ENCODE measurements around the gene DAPK1.

Gene DAPK1

GRCh38 chr9:87662808-87663528 lies 165.3 kb downstream of the DAPK1 start:
- H3K9me3 ChIP-seq (ENCODE audit: control insufficient read depth, insufficient read depth, low read depth, low read length), result no peaks in the 10 kb centered on the region
- ChIA-PET CTCF (interaction anchor here (0.6 to 2.2 kb wide), 35 partner anchors 8 to 1249 kb away, joined by 3 to 38 read pairs (median 3); partner anchors contain the start of gene DAPK1), POLR2A (interaction anchor here (0.5 to 1.6 kb wide), 2 partner anchors 326 to 1025 kb away, joined by 3 to 4 read pairs; no protein-coding TSS in a partner anchor)
- peaks cover 0 to 42% of the 10 kb centered on the region in 2 experiments; a peak in 1 of 3 replicates for H3K36me3 ChIP-seq (ENCODE audit: control insufficient read depth in 2 of 2, insufficient read depth in 1 of 2, low read length in 2 of 2)
- no peak overlapping the region for H3K4me3 ChIP-seq (ENCODE audit: low read depth, low read length)
- H3K27ac ChIP-seq (ENCODE audit: extremely low read depth, low read depth, low read length), result no peak overlapping the region
- H3K4me1 ChIP-seq (ENCODE audit: control insufficient read depth, insufficient read depth, low read length), result no peaks in the 10 kb centered on the region
- TF ChIP-seq ZNF600 (tag by site-specific recombination; IDR thresholded peaks at IDR 0.05) (peak; percentile 54; the same call in 1 of the 2 replicates), ZNF266 (tag by site-specific recombination; IDR thresholded peaks at IDR 0.05; ENCODE audit: low read depth) (no peak), ZNF692 (tag by site-specific recombination; IDR thresholded peaks at IDR 0.05) (no peak), ELK4 (IDR thresholded peaks at IDR 0.05; ENCODE audit: borderline replicate concordance, low read depth, low read length) (no peak), SP3 (tag by site-specific recombination; IDR thresholded peaks at IDR 0.05) (no peak), PATZ1 (tag by site-specific recombination; IDR thresholded peaks at IDR 0.05) (no peak), EGR2 (tag by site-specific recombination; IDR thresholded peaks at IDR 0.05; ENCODE audit: low read depth) (peak; percentile 56; the same call in 1 of the 2 replicates), ZNF518A (tag by site-specific recombination; conservative IDR thresholded peaks at IDR 0.05; ENCODE audit: low read depth) (no peak), IKZF3 (tag by site-specific recombination; IDR thresholded peaks at IDR 0.05) (0 out of 2 replicates have a peak, but pooled peaks have one; percentile 28), ZNF664 (tag by site-specific recombination; IDR thresholded peaks at IDR 0.05) (no peak), ZNF624 (tag by site-specific recombination; IDR thresholded peaks at IDR 0.05) (no peak), ZNF37A (tag by site-specific recombination; IDR thresholded peaks at IDR 0.05) (no peak), ZNF555 (tag by site-specific recombination; conservative IDR thresholded peaks at IDR 0.05) (no peak), ZNF654 (tag by site-specific recombination; IDR thresholded peaks at IDR 0.05; ENCODE audit: low read depth) (peak; percentile 77), ZNF341 (tag by site-specific recombination; IDR thresholded peaks at IDR 0.05; ENCODE audit: low read depth) (peak; percentile 48), ZNF140 (tag by site-specific recombination; IDR thresholded peaks at IDR 0.05) (no peak), ZNF585B (tag by site-specific recombination; IDR thresholded peaks at IDR 0.05) (no peak), ZNF138 (tag by site-specific recombination; IDR thresholded peaks at IDR 0.05; ENCODE audit: borderline replicate concordance) (no peak), ZBTB20 (tag by site-specific recombination; IDR thresholded peaks at IDR 0.05) (no peak), ZNF398 (tag by site-specific recombination; IDR thresholded peaks at IDR 0.05) (no peak), AEBP2 (tag by site-specific recombination; IDR thresholded peaks at IDR 0.05; ENCODE audit: borderline replicate concordance) (no peak), ZNF449 (tag by site-specific recombination; IDR thresholded peaks at IDR 0.05) (no peak)
